Fibroblast of villous mesenchyme (primary cell): ENCODE results near the gene RABEP1. TPM values are rescaled to one million over a fixed set of nuclear protein-coding genes. Genes with fewer than 3 reads are reported as not detected.

Source experiments
- DNase-seq: peaks from one replicate; pipeline ENCODE4 v3.0.0-alpha.2; 2010; ENCODE audit warnings: low read depth
- H3K4me3 ChIP-seq: 2 replicates; pipeline ENCODE4 v1.5.1; 2011; ENCODE audit warnings: low read depth, mild to moderate bottlenecking, low read length
- CTCF ChIP-seq: IDR thresholded peaks from 2 replicates; pipeline ENCODE4 v1.5.1; 2012; ENCODE audit warnings: low read depth, mild to moderate bottlenecking, low read length; ENCODE audit not compliant: insufficient read depth
- total RNA-seq: library from RNA; depleted of rRNA; stranded (reverse); fragments of >200 nt; gene quantifications from 2 replicates; pipeline ENCODE4 v1.2.3, GENCODE V29; 2012

The RABEP1 gene
- total RNA-seq, 1 donor: 50.5 TPM

- TF ChIP-seq CTCF: no peak
- H3K4me3 ChIP-seq: no peak overlapping the region
- no peak for DNase-seq
Observed at GRCh38 chr17:5352681-5353289, 70.7 kb downstream of the RABEP1 start.

GRCh38 chr17:5354310-5354709, 72.2 kb downstream of the RABEP1 start:
- no peak for TF ChIP-seq CTCF
- no peak overlapping the region for H3K4me3 ChIP-seq

GRCh38 chr17:5354886-5355415, 72.9 kb downstream of the RABEP1 start:
- no peak overlapping the region for H3K4me3 ChIP-seq
- DNase-seq: no peak
- TF ChIP-seq CTCF: no peak

More at GRCh38 chr17:5354310-5354709, 72.2 kb downstream of the RABEP1 start:
- no peak for DNase-seq

- no peak overlapping the region for H3K4me3 ChIP-seq
- peak; percentile 41 for DNase-seq
- no peak for TF ChIP-seq CTCF
Observed at GRCh38 chr17:5355421-5356129, 73.5 kb downstream of the RABEP1 start.

- no peak for DNase-seq
- no peak for TF ChIP-seq CTCF
- no peak overlapping the region for H3K4me3 ChIP-seq
Observed at GRCh38 chr17:5361426-5361825, 79.3 kb downstream of the RABEP1 start.

GRCh38 chr17:5362162-5362811, 80.2 kb downstream of the RABEP1 start:
- no peak for DNase-seq
- no peak for TF ChIP-seq CTCF
- no peak overlapping the region for H3K4me3 ChIP-seq
